GM21717 (cell line): Measurements from ENCODE around the gene ICE2.
"Not testable (repeated sequence)": the region's sequence is repeated elsewhere in the genome, so short reads cannot be mapped to it uniquely, and the experiment has no call there.

ENCODE experiments used
- ATAC-seq: cut with Tn5 transposase; IDR thresholded peaks from one replicate; pipeline ENCODE4 v1.9.1; 2021; ENCODE audit warnings: mild to moderate bottlenecking, moderate library complexity; ENCODE audit not compliant: unreplicated experiment

The ICE2 gene

GRCh38 chr15:60412807-60413206 is 66.1 kb downstream of the ICE2 start:
- ATAC-seq = not testable (repeated sequence)

GRCh38 chr15:60411774-60412425 is 67.0 kb downstream of the ICE2 start:
- ATAC-seq = no peak

GRCh38 chr15:60410350-60410749 is 68.6 kb downstream of the ICE2 start:
- not testable (repeated sequence) for ATAC-seq

- ATAC-seq = peak; percentile 55
Measured at GRCh38 chr15:60408463-60408981, 70.4 kb downstream of the ICE2 start.

- ATAC-seq = no peak
Measured at GRCh38 chr15:60407415-60407805, 71.5 kb downstream of the ICE2 start.

GRCh38 chr15:60406513-60407414 is 72.2 kb downstream of the ICE2 start:
- ATAC-seq = no peak

- no peak for ATAC-seq
Measured at GRCh38 chr15:60405399-60405798, 73.5 kb downstream of the ICE2 start.

- ATAC-seq = not testable (repeated sequence)
Measured at GRCh38 chr15:60404351-60404750, 74.6 kb downstream of the ICE2 start.

- ATAC-seq = no peak
Measured at GRCh38 chr15:60400944-60401343, 78.0 kb downstream of the ICE2 start.

- no peak for ATAC-seq
Measured at GRCh38 chr15:60399931-60400330, 79.0 kb downstream of the ICE2 start.

GRCh38 chr15:60399246-60399915 is 79.6 kb downstream of the ICE2 start:
- ATAC-seq = no peak

- peak; percentile 63 for ATAC-seq
Measured at GRCh38 chr15:60397772-60398445, 81.0 kb downstream of the ICE2 start, which contains the start of gene ANXA2. ANXA2 (minus strand) TSS chr15:60397986; CDS start chr15:60386075, 11,911 bp downstream.

GRCh38 chr15:60396958-60397771 is 81.8 kb downstream of the ICE2 start:
- peak; percentile 65 for ATAC-seq

- ATAC-seq = no peak
Measured at GRCh38 chr15:60396560-60396957, 82.4 kb downstream of the ICE2 start.

- ATAC-seq = no peak
Measured at GRCh38 chr15:60396100-60396499, 82.8 kb downstream of the ICE2 start.

- ATAC-seq = no peak
Measured at GRCh38 chr15:60395276-60396011, 83.5 kb downstream of the ICE2 start.

GRCh38 chr15:60394689-60395097 is 84.2 kb downstream of the ICE2 start:
- ATAC-seq = no peak

GRCh38 chr15:60392986-60393790 is 85.8 kb downstream of the ICE2 start:
- ATAC-seq = no peak
